ENCODE results near the gene SCFD2. TPM values are rescaled to one million over a fixed set of nuclear protein-coding genes. Genes with fewer than 3 reads are reported as not detected.

SCFD2 gene
- total RNA-seq, 1 experiment from 2014 or later, result 12.4 TPM

DNA sequence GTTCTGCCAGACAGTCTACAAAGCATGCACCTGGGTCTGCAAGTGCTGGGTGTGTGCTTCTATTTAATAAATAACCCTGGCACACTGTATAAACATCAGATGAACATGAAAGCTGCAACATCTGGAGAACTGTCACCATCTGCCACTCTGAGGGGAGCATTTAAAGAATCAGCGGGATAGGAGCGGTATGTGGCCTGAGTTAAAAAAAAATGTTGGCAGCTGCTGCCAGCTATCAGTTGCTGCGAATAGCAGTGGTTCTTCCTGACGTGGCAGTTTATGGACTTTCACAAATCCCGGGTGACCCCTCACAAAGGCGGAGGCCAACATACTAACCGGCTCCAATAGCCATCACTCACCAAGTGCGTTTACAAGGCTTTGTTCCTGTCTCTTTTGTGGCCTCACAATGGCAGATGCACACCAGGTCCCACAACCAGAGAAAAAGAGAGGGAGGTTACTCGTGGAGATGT is 408.6 kb downstream of the SCFD2 start (continued):
- TF ChIP-seq, protein P1, sequence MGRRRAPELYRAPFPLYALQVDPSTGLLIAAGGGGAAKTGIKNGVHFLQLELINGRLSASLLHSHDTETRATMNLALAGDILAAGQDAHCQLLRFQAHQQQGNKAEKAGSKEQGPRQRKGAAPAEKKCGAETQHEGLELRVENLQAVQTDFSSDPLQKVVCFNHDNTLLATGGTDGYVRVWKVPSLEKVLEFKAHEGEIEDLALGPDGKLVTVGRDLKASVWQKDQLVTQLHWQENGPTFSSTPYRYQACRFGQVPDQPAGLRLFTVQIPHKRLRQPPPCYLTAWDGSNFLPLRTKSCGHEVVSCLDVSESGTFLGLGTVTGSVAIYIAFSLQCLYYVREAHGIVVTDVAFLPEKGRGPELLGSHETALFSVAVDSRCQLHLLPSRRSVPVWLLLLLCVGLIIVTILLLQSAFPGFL (CRISPR knock-in tag; IDR thresholded peaks at IDR 0.05; ENCODE audit: borderline replicate concordance), result no peak
- TF ChIP-seq, protein P2, sequence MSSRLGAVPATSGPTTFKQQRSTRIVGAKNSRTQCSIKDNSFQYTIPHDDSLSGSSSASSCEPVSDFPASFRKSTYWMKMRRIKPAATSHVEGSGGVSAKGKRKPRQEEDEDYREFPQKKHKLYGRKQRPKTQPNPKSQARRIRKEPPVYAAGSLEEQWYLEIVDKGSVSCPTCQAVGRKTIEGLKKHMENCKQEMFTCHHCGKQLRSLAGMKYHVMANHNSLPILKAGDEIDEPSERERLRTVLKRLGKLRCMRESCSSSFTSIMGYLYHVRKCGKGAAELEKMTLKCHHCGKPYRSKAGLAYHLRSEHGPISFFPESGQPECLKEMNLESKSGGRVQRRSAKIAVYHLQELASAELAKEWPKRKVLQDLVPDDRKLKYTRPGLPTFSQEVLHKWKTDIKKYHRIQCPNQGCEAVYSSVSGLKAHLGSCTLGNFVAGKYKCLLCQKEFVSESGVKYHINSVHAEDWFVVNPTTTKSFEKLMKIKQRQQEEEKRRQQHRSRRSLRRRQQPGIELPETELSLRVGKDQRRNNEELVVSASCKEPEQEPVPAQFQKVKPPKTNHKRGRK (CRISPR knock-in tag; IDR thresholded peaks at IDR 0.05; ENCODE audit: borderline replicate concordance), result no peak
- TF ChIP-seq SOX15 (CRISPR knock-in tag; IDR thresholded peaks at IDR 0.05), result no peak

- peaks cover 21% of the 10 kb centered on the region for H3K4me1 Mint-ChIP-seq
- ChIA-PET POLR2A (no interaction called here), CTCF (interaction anchor here (2.4 kb wide), 1 partner anchor 17 kb away, joined by 6 read pairs; no protein-coding TSS in a partner anchor)
- no peaks in the 10 kb centered on the region for H3K27me3 Mint-ChIP-seq (ENCODE audit: low read depth)
- no peak overlapping the region for H3K4me3 Mint-ChIP-seq
- DNase-seq (ENCODE audit: low spot score) (no peak), ATAC-seq (no peak)
- 0 out of 2 replicates have a peak, but pooled peaks cover 3% of the 10 kb centered on the region for H3K9me3 Mint-ChIP-seq
- H3K27ac Mint-ChIP-seq, result no peak overlapping the region
- H3K36me3 Mint-ChIP-seq, result no peaks in the 10 kb centered on the region
- TF ChIP-seq, protein P3, sequence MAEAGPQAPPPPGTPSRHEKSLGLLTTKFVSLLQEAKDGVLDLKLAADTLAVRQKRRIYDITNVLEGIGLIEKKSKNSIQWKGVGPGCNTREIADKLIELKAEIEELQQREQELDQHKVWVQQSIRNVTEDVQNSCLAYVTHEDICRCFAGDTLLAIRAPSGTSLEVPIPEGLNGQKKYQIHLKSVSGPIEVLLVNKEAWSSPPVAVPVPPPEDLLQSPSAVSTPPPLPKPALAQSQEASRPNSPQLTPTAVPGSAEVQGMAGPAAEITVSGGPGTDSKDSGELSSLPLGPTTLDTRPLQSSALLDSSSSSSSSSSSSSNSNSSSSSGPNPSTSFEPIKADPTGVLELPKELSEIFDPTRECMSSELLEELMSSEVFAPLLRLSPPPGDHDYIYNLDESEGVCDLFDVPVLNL (CRISPR knock-in tag; IDR thresholded peaks at IDR 0.05; ENCODE audit: borderline replicate concordance, low read depth), result no peak
- TF ChIP-seq ETV6 (CRISPR knock-in tag; IDR thresholded peaks at IDR 0.05), result no peak
- TF ChIP-seq ZNF263 (CRISPR knock-in tag; IDR thresholded peaks at IDR 0.05; ENCODE audit: low read depth), result no peak
- no peak for TF ChIP-seq CREB1 (CRISPR knock-in tag; IDR thresholded peaks at IDR 0.05)
- TF ChIP-seq ATF2 (CRISPR knock-in tag; IDR thresholded peaks at IDR 0.05; ENCODE audit: borderline replicate concordance, low read depth), result no peak
- no peak for TF ChIP-seq FOXP4 (CRISPR knock-in tag; IDR thresholded peaks at IDR 0.05)
- TF ChIP-seq, protein P4, sequence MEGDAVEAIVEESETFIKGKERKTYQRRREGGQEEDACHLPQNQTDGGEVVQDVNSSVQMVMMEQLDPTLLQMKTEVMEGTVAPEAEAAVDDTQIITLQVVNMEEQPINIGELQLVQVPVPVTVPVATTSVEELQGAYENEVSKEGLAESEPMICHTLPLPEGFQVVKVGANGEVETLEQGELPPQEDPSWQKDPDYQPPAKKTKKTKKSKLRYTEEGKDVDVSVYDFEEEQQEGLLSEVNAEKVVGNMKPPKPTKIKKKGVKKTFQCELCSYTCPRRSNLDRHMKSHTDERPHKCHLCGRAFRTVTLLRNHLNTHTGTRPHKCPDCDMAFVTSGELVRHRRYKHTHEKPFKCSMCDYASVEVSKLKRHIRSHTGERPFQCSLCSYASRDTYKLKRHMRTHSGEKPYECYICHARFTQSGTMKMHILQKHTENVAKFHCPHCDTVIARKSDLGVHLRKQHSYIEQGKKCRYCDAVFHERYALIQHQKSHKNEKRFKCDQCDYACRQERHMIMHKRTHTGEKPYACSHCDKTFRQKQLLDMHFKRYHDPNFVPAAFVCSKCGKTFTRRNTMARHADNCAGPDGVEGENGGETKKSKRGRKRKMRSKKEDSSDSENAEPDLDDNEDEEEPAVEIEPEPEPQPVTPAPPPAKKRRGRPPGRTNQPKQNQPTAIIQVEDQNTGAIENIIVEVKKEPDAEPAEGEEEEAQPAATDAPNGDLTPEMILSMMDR (IDR thresholded peaks at IDR 0.05), result no peak
- TF ChIP-seq AFF4 (CRISPR knock-in tag; IDR thresholded peaks at IDR 0.05; ENCODE audit: borderline replicate concordance), result no peak
- TF ChIP-seq, protein P5, sequence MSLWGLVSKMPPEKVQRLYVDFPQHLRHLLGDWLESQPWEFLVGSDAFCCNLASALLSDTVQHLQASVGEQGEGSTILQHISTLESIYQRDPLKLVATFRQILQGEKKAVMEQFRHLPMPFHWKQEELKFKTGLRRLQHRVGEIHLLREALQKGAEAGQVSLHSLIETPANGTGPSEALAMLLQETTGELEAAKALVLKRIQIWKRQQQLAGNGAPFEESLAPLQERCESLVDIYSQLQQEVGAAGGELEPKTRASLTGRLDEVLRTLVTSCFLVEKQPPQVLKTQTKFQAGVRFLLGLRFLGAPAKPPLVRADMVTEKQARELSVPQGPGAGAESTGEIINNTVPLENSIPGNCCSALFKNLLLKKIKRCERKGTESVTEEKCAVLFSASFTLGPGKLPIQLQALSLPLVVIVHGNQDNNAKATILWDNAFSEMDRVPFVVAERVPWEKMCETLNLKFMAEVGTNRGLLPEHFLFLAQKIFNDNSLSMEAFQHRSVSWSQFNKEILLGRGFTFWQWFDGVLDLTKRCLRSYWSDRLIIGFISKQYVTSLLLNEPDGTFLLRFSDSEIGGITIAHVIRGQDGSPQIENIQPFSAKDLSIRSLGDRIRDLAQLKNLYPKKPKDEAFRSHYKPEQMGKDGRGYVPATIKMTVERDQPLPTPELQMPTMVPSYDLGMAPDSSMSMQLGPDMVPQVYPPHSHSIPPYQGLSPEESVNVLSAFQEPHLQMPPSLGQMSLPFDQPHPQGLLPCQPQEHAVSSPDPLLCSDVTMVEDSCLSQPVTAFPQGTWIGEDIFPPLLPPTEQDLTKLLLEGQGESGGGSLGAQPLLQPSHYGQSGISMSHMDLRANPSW (CRISPR knock-in tag; conservative IDR thresholded peaks at IDR 0.05; ENCODE audit: low read depth), result no peak
- no peak for TF ChIP-seq PRDM15 (CRISPR knock-in tag; IDR thresholded peaks at IDR 0.05)
- no peak for TF ChIP-seq ZBTB21 (CRISPR knock-in tag; IDR thresholded peaks at IDR 0.05; ENCODE audit: borderline replicate concordance)
These were observed 409.2 kb downstream of the SCFD2 start for GRCh38 chr4:52956691-52957090.

Measured in WTC11 (cell line).